HG03378 (cell line): ENCODE measurements around the gene HELZ2.
"Not testable (repeated sequence)": the region's sequence is repeated elsewhere in the genome, so short reads cannot be mapped to it uniquely, and the experiment has no call there.

Experiments used
- ATAC-seq: cut with Tn5 transposase; IDR thresholded peaks from one replicate; pipeline ENCODE4 v1.9.1; 2021; ENCODE audit warnings: mild to moderate bottlenecking, moderate library complexity; ENCODE audit not compliant: unreplicated experiment

Gene HELZ2, protein sequence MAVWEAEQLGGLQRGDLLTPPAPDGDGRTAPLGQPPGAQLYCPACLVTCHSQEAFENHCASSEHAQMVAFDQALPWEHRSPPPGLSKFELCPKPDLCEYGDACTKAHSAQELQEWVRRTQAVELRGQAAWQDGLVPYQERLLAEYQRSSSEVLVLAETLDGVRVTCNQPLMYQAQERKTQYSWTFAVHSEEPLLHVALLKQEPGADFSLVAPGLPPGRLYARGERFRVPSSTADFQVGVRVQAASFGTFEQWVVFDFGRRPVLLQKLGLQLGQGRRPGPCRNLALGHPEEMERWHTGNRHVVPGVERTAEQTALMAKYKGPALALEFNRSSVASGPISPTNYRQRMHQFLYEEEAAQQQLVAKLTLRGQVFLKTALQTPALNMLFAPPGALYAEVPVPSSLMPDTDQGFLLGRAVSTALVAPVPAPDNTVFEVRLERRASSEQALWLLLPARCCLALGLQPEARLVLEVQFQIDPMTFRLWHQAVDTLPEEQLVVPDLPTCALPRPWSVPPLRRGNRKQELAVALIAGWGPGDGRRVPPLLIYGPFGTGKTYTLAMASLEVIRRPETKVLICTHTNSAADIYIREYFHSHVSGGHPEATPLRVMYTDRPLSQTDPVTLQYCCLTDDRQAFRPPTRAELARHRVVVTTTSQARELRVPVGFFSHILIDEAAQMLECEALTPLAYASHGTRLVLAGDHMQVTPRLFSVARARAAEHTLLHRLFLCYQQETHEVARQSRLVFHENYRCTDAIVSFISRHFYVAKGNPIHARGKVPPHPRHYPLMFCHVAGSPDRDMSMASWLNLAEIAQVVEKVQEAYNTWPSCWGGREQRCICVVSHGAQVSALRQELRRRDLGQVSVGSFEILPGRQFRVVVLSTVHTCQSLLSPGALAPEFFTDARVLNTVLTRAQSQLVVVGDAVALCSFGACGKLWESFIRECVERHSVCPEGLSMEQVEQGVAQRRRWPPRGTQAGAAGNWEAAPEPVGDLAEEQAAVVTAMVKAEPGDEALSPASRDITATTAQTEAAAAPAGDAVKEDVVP (N-terminal part only)

DNA sequence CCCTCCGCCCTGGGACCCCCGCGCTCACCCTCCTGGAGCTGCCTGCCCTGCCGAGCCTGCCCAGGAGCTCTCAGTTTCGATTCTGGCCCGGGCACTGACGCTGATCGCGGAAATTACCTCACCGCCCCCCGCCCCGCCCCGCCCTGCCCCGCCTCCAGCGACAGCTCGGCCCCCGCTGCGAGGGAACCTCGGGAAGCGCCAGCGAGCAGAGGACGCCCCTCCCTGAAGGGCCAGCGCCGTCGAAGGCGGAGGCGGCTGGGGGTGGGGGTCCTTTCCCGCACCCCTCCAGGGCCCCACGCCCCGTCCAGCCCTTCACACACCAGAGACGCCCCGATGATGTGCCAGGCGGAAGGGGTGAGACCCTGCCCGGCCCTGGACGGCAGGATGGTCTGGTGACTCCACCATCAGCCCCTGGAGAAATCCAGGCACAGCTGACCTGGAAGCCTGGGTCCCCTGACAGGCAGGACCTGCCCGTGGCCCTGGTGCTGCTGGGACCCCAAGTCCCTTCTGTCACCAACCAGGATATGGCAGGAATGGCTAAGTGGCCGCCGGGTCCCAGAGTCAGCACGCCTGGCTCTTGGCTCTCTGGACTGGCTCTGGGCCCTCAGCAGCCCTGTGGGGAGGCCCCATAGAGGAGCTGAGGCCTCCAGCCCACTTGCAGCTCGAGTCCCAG lies at the start of gene HELZ2:
Gene HELZ2, minus strand, starts transcription at position 84 of the 673 bp plus-strand sequence. CDS start 1,854 bp downstream, outside the sequence.
- ATAC-seq = no peak

DNA sequence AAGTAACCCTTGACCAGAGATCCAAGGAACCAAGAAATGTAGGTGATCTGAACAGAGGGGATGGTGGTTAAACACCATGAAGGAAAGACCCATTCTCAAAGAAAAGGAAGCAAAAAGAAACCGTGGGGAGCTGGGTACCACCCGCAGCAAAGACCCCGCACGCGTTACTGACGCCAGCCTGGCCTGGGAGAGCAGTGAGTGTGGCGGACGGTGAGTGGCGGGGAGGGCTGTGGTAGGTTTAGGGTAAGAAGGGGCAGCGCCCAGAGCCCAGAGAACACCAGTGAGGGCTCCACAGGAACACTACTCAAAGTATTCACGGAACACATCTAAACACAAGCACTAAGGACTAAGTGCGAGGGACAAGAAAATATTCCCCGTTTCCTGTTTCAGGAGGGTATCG lies 48.7 kb upstream of the HELZ2 start:
- ATAC-seq = no peak

DNA sequence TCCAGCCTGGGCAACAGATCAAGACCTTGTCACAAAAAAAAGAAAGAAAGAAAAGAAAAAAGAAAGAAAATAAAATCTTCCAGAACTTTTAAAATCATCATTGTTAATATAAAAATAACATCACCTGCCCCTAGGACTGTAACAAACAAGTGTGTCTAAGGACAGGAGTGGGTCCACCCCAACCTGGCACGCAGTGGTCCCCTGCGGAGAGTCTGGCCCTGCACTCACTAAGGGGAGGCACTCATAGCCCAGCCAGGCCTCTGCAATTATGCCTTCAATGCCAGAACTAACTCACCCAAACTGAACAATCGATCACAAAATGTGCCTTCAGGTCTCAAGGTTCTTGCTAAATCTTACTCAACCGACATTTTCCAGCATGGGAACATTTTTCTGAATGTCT lies 48.1 kb upstream of the HELZ2 start:
- no peak for ATAC-seq

DNA sequence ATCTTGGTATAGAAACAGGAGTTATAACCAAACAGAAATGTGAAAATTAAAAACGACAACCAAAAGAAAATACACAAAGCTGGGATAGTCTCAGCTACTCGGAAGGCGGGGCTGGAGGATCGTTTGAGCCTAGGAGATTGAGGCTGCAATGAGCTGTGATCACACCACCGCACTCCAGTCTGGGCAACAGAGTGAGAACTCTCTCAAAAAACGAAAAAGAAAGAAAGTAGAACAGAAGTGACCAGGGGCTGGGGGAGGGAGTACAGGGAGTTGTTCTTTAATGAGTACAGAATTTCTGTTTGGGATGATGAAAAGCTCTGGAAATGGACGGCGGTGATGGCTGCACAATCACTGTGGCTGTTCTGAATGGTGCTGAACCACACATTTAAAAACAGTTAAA lies 47.0 kb upstream of the HELZ2 start:
- ATAC-seq = no peak

DNA sequence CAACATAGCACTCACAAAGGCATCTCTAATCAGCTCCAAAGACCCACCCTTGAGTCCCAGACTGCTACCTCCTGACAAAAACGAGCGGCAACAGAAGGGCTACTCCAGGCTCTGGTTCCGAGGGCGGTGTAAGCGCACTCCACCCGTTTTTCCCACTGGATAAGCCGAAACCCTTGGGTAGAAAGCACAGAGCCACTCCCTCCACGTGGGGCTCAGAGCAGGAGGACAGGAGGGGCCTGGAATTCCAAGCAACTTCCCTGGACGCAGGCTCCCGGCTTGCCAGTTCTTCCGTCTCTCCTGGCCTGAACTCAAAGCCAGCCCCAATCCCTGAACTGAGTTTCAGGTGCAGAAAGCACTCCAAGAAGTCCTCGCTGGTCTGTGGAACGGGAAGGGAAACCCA lies 45.5 kb upstream of the HELZ2 start:
- no peak for ATAC-seq

DNA sequence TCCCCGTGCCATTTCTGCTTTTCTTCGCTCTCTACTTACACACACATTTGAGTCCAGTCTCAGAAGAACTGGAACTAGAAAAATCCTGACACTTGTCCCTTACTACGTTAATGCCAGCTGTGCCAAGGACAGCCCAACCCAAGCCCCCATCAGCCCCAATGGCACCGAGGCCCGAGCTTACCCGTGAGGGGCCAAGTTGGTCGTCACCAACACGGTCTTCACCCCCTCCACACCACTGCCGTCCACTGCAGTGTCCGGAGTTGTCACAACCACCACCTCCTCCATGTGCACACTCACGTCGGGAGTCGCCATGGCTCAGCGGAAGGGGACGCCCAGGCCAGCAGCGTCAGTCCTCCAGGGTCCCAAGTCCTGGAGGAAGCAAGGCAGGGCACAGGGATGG lies 45.0 kb upstream of the HELZ2 start:
- no peak for ATAC-seq

DNA sequence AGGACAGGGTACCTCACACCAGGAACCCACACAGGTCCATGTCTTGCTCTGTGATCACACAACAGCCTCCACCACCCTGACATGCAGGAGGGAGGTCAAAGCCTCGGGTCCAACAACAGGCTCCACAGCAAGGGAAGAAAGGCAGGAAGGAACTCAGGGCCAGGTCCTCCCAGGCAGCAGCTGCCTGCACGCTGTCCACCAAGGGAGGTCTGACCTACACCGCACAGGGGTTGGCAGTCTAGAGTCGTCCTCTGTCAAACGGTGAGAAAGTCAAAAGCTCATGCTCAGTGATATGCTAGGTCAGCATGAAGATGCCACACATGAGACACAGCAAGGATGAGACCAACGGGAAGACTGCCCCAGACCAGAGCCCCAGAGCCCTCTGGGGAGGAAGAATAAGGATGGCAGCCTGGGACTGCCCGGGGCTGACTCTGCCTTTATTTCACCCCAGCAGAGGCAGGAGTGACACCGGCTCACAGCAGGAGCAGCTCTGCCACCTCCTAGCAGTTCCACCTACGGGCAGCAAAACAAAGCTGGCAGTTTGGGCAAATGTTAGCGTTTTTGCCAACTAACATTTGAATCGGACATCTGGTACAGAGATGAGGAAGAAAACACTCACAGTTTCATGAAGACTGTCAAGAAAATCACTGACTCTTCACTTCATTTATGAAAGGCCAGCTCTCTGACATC lies 44.4 kb upstream of the HELZ2 start:
- no peak for ATAC-seq

DNA sequence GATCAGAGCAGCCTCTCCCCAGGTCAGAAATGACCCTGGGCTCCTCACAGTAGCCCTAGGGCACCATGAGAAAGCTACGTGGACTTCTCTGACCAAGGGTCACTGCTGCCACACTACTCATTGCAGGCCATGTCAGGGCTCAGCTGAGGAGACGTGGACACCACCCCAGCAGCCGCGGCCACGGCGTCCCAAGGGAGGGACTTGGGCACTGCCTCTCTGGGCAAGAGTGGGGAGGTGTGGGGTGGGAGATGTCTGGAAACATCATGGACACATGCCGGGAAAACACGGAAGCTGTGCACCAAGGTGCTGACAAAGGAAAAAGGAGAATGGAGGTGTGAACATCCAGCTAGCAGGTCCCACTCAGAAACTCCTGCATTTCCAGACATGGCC lies 43.8 kb upstream of the HELZ2 start:
- ATAC-seq = no peak

DNA sequence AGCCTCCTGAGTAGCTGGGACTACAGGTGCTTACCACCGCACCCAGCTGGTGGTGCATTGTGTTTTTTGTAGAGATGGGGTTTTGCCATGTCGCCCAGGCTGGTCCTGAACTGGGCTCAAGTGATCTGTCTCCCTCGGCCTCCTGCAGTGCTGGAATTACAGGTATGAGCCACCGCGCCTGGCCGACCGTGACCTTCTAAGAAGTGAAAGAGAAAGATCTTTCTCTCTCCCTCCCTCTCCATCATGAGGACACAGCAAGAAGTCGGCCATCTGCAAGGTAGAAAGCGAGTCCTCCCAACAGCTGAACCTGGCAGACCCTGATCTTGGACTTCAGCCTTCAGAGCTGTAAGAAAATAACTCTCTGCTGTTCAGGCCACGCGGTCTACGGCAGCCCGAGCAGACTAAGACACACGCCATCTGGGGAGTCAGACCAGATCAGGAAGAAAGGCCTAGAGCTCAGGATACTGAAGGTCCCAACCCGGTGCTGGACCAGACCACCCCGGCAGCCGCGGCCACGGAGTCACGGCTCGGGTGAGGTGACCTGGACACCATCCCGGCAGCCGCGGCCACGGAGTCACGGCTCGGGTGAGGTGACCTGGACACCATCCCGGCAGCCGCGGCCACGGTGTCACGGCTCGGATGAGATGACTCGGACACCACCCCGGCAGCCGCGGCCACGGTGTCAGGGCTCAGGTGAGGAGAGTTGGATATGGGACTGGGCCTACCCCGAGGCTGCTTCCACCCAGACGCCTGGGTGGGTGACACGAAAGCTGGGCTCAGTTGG lies 43.2 kb upstream of the HELZ2 start:
- no peak for ATAC-seq

DNA sequence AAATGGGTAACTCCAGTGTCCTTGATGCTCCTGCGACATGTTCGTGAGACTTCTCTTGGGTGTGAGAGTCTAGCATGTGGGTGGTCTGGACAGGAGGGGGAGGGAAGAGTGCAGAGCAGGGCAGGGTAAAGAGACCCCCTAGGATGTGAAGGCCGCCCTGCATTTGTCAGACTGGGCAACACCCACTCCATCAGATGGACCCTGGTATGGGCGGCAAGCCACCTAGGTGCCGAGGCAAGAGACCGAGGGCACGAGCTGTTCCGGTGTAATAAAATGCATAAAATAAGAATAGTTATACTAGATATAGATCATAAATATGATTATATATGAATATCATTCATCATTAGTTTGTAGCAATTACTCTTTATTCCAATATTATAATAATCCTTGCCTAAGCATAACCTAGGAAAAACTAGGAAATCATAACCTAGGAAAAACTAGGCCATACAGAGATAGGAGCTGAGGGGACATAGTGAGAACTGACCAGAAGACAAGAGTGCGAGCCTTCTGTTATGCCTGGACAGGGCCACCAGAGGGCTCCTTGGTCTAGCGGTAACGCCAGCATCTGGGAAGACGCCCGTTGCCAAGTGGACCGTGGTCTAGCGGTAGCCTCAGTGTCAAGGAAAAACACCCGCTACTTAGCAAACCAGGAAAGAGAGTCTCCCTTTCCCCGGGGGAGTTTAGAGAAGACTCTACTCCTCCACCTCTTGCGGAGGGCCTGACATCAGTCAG lies 40.0 kb upstream of the HELZ2 start:
- ATAC-seq = not testable (repeated sequence)

DNA sequence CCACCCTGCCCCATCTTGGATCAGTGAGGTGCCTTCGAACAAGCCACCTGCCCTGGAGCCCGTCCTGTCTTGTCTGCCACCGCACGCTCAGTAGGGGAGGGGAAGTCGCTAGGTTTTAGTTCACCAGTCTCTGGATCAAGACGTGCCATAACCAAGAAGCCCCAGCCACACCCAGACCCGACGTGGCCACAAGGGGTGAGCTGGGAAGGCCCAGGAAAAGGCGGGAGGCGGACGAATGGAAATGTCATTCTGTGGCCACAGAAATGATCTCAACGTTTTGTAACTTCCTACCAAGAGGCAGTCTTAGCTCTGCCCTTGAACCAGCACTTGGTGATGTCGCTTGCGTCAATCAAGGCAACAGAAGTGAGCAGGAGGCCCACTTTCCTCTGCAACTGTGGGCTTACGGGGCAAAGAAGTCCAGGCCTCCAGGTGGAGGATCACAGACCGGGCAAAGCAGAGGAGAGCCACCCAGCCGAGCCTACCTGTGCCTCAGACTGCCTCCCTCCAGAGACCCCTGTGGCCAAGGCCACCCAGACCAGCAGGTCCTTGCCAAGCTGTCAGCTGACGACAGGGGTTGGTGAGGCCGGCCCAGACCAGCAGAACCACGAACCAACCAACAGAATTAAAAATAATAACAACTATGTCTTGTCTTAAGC lies 38.4 kb upstream of the HELZ2 start:
- no peak for ATAC-seq

DNA sequence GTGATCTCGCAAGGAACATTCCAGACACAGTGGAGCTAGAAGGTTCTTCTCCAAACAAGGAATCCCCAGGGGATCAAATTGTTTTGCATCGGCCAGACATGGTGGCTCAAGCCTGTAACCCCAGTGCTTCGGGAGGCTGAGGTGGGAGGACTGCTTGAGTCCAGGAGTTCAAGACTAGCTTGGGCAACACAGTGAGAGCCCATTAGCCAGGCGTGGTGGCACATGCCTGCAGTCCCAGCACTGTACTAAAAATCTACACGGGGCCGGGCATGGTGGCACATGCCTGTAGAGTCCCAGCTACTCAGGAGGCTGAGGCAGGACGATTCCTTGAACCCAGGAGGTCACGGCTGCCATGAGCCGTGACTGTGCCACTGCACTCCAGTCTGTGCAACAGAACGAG lies 37.6 kb upstream of the HELZ2 start:
- ATAC-seq = no peak

DNA sequence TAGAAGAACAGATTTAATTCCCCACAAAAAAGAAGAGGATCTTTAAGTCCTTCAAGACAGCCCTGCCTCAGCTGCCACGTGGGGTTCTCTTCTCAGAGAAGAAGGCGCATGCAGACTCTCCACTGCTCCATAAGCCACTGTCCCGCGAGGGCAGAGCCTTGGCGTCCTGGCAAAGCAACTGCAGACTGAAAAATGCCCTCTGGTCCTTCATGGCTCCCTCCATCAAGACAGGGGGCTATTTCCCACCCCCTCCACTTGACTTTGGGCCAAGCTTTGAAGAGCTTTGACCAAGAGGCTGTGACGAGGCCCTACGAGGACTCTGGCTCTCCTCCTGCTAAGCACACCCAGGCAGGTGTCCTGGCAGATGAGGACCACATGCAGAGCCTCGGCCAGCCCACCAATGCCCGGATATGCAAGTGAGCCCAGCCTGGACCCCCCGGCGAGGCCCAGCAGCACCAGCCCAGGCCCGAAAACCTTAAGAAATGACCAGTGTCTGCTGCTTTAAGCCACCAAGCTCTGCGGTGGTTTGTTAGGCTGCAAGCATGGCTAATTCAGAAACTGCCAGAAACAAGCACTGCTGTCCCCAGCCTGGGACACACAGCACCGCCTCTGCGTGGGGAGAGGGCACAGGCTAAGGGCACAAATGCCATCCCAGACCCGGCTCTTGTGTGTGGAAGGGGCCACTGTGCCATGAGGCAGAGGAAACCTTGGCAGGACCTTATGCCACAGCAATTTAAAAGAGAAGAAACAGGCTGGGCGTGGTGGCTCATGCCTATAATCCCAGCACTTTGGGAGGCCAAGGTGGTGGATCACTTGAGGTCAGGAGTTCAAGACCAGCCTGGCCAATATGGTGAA lies 36.8 kb upstream of the HELZ2 start:
- no peak for ATAC-seq

DNA sequence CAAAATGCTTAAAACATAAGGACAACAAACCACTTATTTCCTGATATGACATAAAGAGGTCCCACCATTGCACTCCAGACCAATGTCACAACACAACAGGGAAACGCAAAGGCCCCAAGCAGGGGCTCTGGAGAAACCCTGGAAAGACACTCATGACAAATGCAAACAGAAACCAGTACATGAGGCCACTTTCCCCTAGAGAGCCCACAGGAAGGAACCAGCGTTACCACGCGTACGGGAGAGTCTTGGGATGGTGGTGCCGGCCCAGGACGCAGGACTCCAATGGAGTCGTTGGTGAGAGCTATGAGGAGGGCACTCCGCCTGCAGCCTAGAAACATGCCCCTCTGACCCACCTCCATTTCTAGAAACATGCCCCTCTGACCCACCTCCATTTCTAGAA lies 32.6 kb upstream of the HELZ2 start:
- ATAC-seq = no peak

DNA sequence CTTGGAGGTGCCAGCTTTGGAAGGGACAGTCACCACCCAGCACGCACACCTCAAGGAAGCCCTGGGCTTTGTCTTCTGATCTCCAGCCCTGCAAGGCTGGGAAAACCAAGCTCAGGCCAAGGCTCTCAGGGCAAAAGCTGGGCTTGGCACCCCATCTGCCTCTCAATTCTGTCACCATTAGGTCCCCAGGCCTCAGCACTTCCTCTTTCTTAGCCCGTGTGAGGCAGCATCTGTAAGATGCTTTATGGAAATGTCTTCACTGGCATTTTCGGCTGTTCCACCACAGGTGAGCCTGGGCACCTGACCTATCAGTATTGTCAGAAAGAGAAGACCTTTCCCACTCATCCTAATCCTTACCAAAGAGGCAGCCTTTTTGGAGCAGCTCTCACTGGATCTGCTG lies 28.3 kb upstream of the HELZ2 start:
- ATAC-seq = no peak

DNA sequence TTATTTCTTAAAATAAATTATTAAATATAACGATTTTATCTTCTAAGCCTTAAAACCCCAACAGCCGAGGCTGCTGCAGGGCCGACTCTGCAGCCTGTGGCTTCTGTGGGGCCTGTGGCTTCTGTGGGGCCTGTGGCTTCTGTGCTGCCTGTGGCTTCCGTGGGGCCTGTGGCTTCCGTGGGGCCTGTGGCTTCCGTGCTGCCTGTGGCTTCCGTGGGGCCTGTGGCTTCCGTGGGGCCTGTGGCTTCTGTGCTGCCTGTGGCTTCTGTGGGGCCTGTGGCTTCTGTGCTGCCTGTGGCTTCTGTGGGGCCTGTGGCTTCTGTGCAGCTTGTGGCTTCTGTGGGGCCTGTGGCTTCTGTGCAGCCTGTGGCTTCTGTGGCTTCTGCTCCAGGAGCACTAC lies 27.6 kb upstream of the HELZ2 start:
- ATAC-seq = not testable (repeated sequence)

DNA sequence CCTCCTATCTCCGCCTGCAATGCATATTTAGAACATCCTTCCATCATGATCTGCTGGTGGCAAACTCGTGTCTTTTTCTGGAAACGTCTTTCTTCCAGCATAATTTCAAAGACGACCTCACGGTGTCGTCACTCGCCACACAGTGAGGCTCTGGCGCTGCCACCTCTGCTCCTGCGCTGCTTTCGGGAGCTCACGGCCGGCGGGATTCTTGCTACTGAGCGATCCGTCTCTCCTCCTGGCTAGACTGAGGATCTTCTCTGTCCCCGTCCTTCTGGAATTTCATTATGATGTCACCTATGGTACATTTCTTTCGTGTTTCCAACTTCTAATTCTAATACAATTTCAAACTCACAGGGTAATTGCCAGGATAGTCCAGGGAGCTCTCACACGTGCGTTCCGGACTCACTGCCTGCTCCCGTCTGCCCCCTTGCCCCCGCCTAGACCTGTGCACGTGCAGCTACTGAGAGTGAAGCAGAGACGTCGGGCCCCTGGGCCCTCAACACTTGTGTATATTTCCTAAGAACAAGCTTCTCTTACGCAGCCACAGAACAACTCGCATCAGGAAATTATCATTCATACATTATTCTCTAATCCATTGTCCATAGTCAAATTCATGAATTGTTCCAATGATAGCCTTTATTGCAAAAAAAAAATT lies 25.5 kb upstream of the HELZ2 start:
- no peak for ATAC-seq
